ENCODE results near the gene RNF220.
"Not testable (repeated sequence)": the region's sequence is repeated elsewhere in the genome, so short reads cannot be mapped to it uniquely, and the experiment has no call there.

RNF220 gene

DNA sequence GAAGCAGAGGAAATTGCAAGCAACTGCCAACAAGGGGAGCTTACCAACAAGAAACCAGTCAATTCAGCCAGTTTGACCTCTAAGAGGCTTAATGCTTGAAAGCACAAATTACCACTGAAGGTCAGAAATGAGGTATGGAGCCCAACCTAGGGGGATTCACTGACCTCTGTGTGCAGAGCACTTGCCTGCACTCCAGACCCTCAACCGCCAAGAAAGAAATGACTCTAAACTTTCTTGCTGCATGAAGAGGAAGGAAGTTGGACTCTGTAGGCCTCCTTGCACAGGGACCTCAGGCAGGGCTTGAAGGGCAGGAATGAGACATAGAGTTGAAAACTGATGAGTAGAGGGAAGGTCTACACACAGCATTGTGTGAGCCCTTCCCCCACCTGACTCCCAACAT is 279.5 kb downstream of the RNF220 start:
- DNase-seq, result no peak

DNA sequence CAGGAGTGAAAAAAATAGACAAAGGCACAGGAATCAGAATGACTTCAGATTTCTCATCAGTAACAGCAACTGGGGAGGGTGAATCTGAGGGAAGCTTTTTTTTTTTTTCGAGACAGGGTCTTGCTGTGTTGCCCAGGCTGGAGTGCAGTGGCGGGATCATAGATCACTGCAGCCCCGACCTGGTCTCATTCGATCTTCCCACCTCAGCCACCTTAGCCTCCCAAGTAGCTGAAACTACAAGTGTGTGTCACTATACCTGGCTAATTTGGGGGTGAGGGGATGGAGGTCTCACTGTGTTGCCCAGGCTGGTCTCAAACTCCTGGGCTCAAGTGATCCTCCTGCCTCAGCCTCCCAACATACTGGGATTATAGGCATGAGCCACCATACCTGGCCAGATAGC is 280.2 kb downstream of the RNF220 start:
- no peak for DNase-seq

DNA sequence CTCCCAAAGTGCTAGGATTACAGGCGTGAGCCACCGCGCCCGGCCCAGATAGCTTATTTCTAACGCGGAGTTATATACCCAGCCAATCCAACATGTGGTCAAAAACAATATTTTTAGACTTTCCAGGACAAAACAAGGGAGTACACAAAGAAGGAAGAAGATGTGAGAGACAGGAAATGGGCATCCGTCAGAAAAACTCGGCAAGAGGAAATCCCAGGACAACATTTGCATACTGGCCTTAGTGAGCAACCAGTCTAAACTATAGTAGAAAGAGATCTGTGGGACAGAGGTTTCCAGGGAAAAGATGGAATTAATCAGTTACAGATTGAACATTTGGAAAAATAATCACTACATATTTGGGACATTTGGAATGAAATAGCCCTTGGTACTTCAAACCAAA is 280.8 kb downstream of the RNF220 start:
- no peak for DNase-seq

DNA sequence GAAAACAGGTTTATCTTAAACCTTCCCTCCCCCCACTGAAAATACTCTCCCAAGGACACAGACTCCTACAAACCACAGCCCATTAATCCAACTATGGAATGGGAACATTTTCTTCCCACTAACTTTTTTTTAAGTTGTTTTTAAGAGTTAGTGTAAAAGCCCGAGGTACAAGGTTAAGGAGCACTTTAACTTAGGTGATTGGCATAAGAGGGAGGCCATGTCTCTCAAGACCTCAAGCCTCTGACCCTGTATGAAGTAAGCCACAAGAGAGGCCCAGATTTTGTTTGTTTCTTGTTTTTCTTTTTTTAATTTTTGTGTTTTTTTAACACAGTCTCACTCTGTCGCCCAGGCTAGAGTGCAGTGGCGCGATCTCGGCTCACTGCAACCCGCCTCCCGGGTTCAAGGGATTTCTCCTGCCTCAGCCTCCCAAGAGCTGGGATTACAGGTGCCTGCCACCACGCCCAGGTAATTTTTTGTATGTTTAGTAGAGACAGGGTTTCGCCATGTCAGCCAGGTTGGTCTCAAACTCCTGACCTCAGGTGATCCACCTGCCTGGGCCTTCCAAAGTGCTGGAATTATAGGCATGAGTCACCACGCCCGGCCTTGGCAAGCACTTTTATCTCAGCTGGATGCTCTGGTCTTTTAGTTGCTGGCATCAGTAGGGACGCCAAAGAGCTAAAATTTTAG is 283.8 kb downstream of the RNF220 start:
- no peak for DNase-seq

DNA sequence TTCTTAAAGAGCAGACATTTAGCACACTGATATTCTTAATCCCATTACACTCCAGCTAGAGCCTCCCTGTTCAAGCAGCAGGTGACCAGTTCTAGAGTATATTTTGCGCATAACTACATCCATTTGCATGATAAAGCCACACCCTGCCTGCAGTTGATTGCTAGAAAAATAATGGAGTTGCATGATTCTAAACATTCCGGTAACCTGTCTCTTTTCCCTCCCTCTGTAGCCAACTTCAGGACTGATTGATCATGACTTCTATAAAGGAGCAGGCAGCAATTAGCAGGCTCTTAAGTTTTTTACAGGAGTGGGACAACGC is 284.4 kb downstream of the RNF220 start:
- DNase-seq, result no peak

DNA sequence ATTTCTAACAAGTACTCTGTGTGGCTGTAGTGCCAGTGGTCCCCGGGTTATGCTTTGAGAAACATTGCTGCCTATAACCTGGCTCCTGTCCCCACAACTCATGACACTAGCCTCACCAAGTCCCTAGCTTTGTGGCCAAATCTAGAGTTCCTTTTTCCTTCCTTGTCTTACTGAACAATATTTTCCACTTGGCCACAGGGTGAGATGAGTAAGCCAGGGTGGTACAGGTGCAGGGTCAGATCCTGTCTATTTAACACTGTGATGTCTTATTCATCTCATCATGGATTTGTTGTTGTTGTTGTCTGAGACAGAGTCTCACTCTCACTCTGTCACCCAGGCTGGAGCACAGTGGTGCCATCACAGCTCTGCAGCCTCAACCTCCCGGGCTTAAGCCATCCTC is 288.1 kb downstream of the RNF220 start:
- DNase-seq, result no peak

DNA sequence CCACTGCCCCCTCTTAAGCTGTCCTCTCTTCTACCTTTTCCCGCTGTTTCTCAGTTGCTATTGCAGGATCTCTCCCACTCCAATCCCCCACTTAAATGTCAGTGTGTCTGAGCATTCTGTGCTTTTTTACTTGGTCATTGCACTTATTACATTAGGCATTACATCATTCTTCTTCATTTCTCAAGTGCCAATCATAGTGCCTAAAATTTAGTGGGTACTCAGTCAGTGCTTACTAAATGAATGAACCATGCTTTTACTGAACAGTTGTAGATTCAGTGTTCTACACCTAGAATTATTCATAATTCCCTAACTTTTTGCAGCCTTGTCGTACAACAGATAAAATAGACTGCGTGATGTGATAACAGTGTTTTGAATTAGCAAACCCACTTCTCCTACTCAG is 288.8 kb downstream of the RNF220 start:
- DNase-seq, result no peak

DNA sequence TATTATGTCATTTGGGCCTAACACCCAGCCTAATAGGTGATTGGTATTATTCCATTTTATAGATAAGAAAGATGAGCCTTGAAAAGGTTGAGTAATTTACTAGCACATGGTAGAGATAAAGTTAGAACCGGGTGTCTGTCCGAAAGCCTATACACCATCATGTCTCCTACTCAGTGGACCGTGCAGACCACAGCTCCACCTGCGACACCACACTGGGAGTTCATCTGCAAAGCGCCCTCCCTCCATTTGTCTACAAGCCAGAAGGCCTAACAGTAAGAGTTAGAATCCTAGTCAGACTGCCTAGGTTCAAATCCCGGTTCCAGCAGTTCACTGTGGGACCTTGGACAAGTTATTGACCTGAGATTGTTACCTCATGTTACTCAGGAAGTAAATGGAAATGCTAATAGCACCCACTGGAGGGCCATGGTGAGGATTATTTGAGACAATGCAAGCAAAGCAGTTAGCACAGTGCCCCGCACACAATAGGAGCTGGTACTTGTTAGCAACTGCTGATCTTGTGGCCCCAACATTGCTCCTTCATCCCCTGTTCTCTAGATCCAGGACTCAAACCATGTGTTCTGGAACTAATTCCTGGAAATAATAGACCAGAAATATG is 289.9 kb downstream of the RNF220 start:
- no peak for DNase-seq

DNA sequence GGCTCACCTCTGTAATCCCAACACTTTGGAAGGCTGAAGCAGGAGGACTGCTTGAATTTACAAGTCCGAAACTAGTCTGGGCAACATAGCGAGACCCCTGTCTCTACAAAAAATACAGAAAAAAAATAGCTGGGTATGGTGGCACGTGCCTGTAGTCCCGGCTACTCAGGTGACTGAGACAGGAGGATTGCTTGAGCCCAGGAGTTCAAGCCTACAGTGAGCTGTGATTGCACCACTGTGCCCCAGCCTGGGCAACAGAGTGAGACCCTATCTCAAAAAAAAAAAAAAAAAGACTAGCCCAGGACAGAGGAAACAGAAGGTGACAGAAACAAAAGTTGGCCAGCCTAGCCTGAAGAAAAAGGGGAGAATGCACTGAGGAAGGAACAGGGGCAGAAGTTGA is 290.6 kb downstream of the RNF220 start:
- no peak for DNase-seq

DNA sequence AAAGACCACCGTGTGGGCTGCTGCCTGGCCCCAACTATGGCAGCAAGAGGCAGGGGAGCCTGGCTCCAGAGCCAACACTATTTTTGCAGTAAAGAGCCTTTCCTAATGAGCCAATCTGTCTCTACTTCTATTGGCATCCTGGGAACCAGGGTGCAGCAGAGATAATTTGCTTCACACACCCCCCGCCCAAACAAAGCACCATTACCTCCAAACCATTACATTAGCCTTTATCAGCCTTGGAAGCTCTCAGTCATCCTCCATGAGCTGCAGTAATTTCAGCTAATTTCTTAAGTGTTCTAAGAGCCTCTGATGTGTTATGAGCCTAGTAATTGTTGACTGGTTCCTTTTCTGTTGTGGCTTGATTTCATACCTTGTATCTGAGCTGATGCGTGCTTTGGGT is 291.0 kb downstream of the RNF220 start:
- DNase-seq, result peak; percentile 40

DNA sequence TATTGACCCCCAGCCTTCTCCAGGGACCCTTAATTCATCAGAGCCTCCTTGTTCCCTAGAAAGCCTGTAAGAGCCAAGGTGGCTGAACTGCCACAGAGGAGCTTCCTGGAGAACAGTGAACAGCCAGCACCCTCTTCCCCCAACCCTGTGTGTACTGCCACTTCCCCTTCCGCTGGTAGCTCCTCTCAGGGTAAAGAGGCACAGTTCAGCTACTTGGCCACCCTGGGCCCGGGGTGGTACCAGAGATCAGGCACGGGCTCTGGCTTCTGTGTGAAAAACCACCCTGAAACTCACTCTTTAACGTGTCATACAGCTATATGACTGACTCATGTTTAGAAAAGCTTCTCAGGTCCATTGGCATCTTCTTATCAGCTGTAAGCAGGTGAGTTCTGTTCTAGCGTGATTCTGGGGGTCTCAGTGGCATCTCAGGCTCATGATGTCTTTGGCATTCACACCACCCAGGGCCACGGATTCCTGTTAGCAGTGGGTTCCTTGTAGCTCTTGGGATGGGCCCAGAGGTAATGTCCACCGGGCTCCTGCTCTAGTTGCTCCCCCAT is 291.8 kb downstream of the RNF220 start:
- DNase-seq, result no peak

DNA sequence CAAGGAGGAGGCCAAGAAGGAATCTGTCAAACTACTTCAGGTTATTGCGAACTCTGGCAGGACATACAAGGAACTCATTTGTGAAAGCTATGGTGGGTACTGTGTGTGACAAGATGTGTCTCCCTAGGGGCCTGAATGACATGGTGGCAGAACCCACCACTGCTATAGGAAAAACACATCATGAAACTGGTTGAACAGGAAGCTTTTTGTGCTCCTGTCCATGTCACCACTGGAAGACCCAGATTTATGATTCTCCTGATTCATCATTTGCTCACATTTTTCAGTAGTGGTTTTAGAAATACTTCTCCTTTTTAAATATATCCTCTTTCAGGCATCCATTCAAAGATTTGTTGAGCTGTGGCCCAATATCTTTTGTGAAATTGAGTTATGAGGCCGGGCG is 293.1 kb downstream of the RNF220 start:
- no peak for DNase-seq

DNA sequence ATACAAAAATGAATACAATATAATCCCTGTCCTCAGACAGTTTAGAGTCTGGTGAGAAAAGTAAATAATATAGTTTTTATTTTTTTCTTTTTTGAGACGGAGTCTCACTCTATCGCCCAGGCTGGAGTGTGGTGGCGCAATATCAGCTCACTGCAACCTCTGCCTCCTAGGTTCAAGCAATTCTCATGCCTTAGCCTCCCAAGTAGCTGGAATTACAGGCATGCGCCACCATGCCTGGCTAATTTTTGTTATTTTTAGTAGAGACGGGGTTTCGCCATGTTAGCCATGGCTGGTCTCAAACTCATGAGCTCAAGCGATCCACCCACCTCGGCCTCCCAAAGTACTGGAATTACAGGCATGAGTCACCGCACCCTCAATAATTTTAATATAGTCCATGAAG is 294.3 kb downstream of the RNF220 start:
- not testable (repeated sequence) for DNase-seq

DNA sequence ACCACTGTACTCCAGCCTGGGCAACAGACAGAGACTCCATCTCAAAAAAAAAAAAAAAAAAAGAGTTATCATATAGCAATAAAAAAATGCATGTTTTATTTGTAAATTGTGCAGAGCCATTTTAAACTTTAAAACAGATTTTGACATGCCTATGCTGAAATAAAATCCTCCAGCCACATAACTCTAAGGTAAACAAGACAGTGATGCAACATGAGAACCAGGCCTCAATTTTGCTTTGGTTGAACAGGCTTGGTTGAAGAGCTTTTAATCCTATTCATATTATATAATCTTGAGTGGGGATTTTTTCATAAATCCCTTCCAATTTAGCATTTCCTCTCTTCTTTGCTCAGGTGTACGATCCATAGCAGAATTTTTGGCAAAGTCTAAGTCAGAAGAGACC is 295.5 kb downstream of the RNF220 start:
- no peak for DNase-seq

DNA sequence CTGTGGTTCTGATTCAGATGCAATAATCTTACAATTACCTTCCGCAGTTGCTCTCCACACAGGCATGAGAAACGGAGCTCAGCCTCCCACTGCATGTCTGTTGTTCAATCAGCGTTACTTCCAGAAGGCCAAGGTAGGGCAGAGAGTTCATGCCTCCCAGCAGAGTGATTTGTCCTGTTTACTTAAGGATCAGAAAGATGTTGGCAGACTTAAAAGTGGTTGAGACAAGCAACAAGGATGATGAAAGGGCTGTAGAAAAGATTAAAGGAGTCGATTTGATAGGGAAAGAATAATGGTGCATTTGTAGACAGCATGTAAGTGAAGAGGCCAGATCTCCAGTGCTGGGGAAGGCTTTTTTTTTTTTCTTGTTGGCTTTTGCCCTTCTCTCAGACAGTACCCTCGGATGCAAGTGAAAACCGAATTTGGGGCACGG is 296.1 kb downstream of the RNF220 start:
- DNase-seq, result no peak

Measured in NCI-H1436 treated with DMSO at 0.1 percent for 48 hours (cell line).